ENCODE results near the gene UCHL3. TPM values are rescaled to one million over a fixed set of nuclear protein-coding genes. Genes with fewer than 3 reads are reported as not detected.

Gene UCHL3
- total and polyA plus RNA-seq, 2 experiments from 2014 or later: 64.6 to 143 TPM

DNA sequence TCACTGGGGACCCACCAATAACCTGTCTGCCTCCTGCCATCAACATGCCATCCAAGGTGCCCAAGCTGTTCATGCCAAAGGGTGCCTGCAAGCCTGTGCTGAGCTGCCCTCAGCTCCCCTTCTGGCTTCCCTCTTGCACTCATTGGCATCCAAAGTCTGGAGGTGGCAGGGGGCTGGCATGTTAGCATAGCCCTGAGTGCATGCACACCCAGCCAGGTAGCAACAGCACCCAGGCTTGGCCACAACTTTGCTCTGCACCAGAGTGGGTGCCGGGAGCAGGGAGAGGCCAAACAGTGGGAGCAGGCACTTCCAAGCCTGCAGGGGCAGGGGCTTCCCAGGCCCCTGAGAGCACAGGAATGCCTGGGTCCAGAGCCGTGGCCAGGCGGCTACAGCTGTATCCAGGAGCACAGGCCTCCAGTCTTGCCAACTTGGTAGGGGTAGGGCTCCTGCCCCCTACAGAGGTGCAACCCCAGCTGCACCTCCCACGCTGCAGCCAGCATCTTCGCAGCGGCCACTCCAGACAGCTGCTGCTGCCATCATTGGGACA lies 41.5 kb upstream of the UCHL3 start:
- H3K4me1 Mint-ChIP-seq: no peaks in the 10 kb centered on the region
- H3K27me3 ChIP-seq (ENCODE audit: insufficient read depth): no peaks in the 10 kb centered on the region
- ATAC-seq (peak; percentile 61), DNase-seq (ENCODE audit: low spot score) (no peak)
- no peak overlapping the region for H3K27ac Mint-ChIP-seq
- H3K4me3 ChIP-seq: no peak overlapping the region
- no peak overlapping the region for H3K4me2 ChIP-seq
- H3K36me3 Mint-ChIP-seq (ENCODE audit: low read depth): no peaks in the 10 kb centered on the region
- no peaks in the 10 kb centered on the region for H3K79me2 ChIP-seq (replicated peaks; ENCODE audit: insufficient read depth)
- H3K4me1 ChIP-seq (ENCODE audit: insufficient read depth): no peaks in the 10 kb centered on the region
- H3K27ac ChIP-seq (ENCODE audit: low read depth): no peak overlapping the region
- no peaks in the 10 kb centered on the region for H3K27me3 Mint-ChIP-seq (ENCODE audit: insufficient read depth, low read depth, poor library complexity)
- H2AFZ ChIP-seq: no peak overlapping the region
- no peak overlapping the region for H3K4me3 Mint-ChIP-seq
- no peaks in the 10 kb centered on the region for H3K9me2 ChIP-seq (ENCODE audit: insufficient read depth)
- TF ChIP-seq EZH2phosphoT487 (IDR thresholded peaks at IDR 0.05; ENCODE audit: unreplicated experiment) (no peak), POLR2AphosphoS5 (IDR thresholded peaks at IDR 0.05; ENCODE audit: low read depth) (no peak), ZNF114 (CRISPR knock-in tag; IDR thresholded peaks at IDR 0.05) (no peak)
- H3K36me3 ChIP-seq (ENCODE audit: insufficient read depth): no peaks in the 10 kb centered on the region
- no peaks in the 10 kb centered on the region for H3F3A ChIP-seq (replicated peaks; ENCODE audit: low read depth)
- H4K20me1 ChIP-seq (replicated peaks; ENCODE audit: insufficient read depth): no peaks in the 10 kb centered on the region
- H3K9me3 Mint-ChIP-seq: no peaks in the 10 kb centered on the region

DNA sequence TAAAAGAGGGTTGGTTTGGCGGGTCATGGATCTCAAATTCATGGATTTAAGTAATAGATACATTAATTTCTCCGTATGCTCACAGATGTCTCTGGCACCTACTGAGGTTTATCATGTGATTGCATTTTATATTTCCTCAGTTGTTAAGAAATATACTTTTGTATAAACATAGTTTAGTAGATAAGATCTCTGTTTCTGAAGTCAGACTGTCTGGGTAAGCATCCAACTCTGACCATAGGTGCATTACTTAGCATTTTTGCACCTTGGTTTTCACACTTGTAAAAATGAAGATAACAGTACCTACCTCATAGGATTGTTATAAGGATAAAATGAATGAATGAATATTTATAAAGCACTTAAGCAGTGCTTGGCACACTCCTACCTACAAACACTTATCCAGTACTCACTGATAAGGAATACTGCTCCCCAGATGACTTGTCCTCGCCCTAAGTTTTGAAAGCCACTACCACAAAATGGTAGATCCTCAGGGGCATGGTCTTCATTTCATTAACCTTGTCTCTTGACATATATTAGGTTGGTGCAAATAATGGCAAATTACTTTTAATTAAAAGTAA lies 38.5 kb upstream of the UCHL3 start:
- DNase-seq (ENCODE audit: low spot score): no peak
- H3K4me3 Mint-ChIP-seq: no peak overlapping the region
- TF ChIP-seq ZNF331 (CRISPR knock-in tag; IDR thresholded peaks at IDR 0.05; ENCODE audit: low read depth) (no peak), EZH2phosphoT487 (IDR thresholded peaks at IDR 0.05; ENCODE audit: unreplicated experiment) (no peak), NANOG (IDR thresholded peaks at IDR 0.05; ENCODE audit: borderline replicate concordance) (no peak), EZH2 (IDR thresholded peaks at IDR 0.05; ENCODE audit: low read depth, unreplicated experiment) (no peak), ZNF114 (CRISPR knock-in tag; IDR thresholded peaks at IDR 0.05) (no peak), JUNB (IDR thresholded peaks at IDR 0.05; ENCODE audit: unreplicated experiment) (no peak)
- TF ChIP-seq, protein P1, sequence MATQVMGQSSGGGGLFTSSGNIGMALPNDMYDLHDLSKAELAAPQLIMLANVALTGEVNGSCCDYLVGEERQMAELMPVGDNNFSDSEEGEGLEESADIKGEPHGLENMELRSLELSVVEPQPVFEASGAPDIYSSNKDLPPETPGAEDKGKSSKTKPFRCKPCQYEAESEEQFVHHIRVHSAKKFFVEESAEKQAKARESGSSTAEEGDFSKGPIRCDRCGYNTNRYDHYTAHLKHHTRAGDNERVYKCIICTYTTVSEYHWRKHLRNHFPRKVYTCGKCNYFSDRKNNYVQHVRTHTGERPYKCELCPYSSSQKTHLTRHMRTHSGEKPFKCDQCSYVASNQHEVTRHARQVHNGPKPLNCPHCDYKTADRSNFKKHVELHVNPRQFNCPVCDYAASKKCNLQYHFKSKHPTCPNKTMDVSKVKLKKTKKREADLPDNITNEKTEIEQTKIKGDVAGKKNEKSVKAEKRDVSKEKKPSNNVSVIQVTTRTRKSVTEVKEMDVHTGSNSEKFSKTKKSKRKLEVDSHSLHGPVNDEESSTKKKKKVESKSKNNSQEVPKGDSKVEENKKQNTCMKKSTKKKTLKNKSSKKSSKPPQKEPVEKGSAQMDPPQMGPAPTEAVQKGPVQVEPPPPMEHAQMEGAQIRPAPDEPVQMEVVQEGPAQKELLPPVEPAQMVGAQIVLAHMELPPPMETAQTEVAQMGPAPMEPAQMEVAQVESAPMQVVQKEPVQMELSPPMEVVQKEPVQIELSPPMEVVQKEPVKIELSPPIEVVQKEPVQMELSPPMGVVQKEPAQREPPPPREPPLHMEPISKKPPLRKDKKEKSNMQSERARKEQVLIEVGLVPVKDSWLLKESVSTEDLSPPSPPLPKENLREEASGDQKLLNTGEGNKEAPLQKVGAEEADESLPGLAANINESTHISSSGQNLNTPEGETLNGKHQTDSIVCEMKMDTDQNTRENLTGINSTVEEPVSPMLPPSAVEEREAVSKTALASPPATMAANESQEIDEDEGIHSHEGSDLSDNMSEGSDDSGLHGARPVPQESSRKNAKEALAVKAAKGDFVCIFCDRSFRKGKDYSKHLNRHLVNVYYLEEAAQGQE (IDR thresholded peaks at IDR 0.05; ENCODE audit: unreplicated experiment): no peak
- TF ChIP-seq, protein P2, sequence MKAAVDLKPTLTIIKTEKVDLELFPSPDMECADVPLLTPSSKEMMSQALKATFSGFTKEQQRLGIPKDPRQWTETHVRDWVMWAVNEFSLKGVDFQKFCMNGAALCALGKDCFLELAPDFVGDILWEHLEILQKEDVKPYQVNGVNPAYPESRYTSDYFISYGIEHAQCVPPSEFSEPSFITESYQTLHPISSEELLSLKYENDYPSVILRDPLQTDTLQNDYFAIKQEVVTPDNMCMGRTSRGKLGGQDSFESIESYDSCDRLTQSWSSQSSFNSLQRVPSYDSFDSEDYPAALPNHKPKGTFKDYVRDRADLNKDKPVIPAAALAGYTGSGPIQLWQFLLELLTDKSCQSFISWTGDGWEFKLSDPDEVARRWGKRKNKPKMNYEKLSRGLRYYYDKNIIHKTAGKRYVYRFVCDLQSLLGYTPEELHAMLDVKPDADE (IDR thresholded peaks at IDR 0.05): no peak
- TF ChIP-seq, protein P3, sequence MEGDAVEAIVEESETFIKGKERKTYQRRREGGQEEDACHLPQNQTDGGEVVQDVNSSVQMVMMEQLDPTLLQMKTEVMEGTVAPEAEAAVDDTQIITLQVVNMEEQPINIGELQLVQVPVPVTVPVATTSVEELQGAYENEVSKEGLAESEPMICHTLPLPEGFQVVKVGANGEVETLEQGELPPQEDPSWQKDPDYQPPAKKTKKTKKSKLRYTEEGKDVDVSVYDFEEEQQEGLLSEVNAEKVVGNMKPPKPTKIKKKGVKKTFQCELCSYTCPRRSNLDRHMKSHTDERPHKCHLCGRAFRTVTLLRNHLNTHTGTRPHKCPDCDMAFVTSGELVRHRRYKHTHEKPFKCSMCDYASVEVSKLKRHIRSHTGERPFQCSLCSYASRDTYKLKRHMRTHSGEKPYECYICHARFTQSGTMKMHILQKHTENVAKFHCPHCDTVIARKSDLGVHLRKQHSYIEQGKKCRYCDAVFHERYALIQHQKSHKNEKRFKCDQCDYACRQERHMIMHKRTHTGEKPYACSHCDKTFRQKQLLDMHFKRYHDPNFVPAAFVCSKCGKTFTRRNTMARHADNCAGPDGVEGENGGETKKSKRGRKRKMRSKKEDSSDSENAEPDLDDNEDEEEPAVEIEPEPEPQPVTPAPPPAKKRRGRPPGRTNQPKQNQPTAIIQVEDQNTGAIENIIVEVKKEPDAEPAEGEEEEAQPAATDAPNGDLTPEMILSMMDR (conservative IDR thresholded peaks at IDR 0.05; ENCODE audit: low read depth in 2 of 2): no peak

More for the DNA sequence above, 38.5 kb upstream of the UCHL3 start:
- H4K20me1 ChIP-seq (replicated peaks; ENCODE audit: insufficient read depth): no peaks in the 10 kb centered on the region
- no peaks in the 10 kb centered on the region for H3K79me2 ChIP-seq (replicated peaks; ENCODE audit: insufficient read depth)
- no peaks in the 10 kb centered on the region for H3K36me3 ChIP-seq (ENCODE audit: insufficient read depth)
- H3K4me3 ChIP-seq: no peak overlapping the region
- H3K27me3 ChIP-seq (ENCODE audit: insufficient read depth): no peaks in the 10 kb centered on the region
- H3K4me2 ChIP-seq: no peak overlapping the region
- no peaks in the 10 kb centered on the region for H3F3A ChIP-seq (replicated peaks; ENCODE audit: low read depth)
- no peaks in the 10 kb centered on the region for H3K4me1 ChIP-seq (ENCODE audit: insufficient read depth)
- Mint-ChIP-seq H3K27me3 (ENCODE audit: insufficient read depth, low read depth, poor library complexity) (no peaks in the 10 kb centered on the region), H3K9me3 (no peaks in the 10 kb centered on the region), H3K27ac (no peak overlapping the region), H3K36me3 (ENCODE audit: low read depth) (no peaks in the 10 kb centered on the region), H3K4me1 (no peaks in the 10 kb centered on the region)
- H2AFZ ChIP-seq: no peak overlapping the region
- H3K9me2 ChIP-seq (ENCODE audit: insufficient read depth): no peaks in the 10 kb centered on the region
- ATAC-seq: no peak
- no peak overlapping the region for H3K27ac ChIP-seq (ENCODE audit: low read depth)

Data from GM23338 (cell line).